Aorta (tissue), 5 donors: Measurements from ENCODE around the gene NUDT4. TPM values are rescaled to one million over a fixed set of nuclear protein-coding genes. Genes with fewer than 3 reads are reported as not detected.

Experiments used
- ATAC-seq: fragments of 200-7000 bp; cut with Tn5 transposase; one replicate; pipeline ENCODE4 v1.9.1; 2022; ENCODE audit warnings: moderate library complexity; ENCODE audit not compliant: low FRiP score
- DNase-seq, 2 donors: peaks; one replicate each; pipeline ENCODE4 v3.0.0-alpha.2; 2020
- H3K27ac ChIP-seq, 2 donors: one replicate each; pipeline ENCODE4 v1.5.1; 2013; ENCODE audit warnings: low read length in 2 of 2, mild to moderate bottlenecking in 2 of 2, moderate library complexity in 2 of 2, control low read depth in 1 of 2, inconsistent platforms in 1 of 2, low read depth in 1 of 2
- H3K27me3 ChIP-seq, 2 donors: one replicate each; pipeline ENCODE4 v1.6.1; 2013; ENCODE audit warnings: control low read depth in 1 of 2, low read length in 1 of 2, mild to moderate bottlenecking in 1 of 2, moderate library complexity in 1 of 2; ENCODE audit not compliant: insufficient read depth in 2 of 2, control insufficient read depth in 1 of 2
- H3K36me3 ChIP-seq, 2 donors: one replicate each; pipeline ENCODE4 v1.6.1; 2013; ENCODE audit warnings: control low read depth in 1 of 2, low read length in 1 of 2, mild to moderate bottlenecking in 1 of 2; ENCODE audit not compliant: insufficient read depth in 2 of 2, control insufficient read depth in 1 of 2
- H3K4me1 ChIP-seq, 2 donors: one replicate each; pipeline ENCODE4 v1.6.1; 2013; ENCODE audit warnings: low read length in 2 of 2, control low read depth in 1 of 2, mild to moderate bottlenecking in 1 of 2, moderate library complexity in 1 of 2; ENCODE audit not compliant: insufficient read depth in 2 of 2, control insufficient read depth in 1 of 2
- H3K4me3 ChIP-seq, 2 donors: one replicate each; pipeline ENCODE4 v1.5.1; 2013; ENCODE audit warnings: low read length in 2 of 2, control low read depth in 1 of 2, mild to moderate bottlenecking in 1 of 2
- H3K9me3 ChIP-seq: one replicate; pipeline ENCODE4 v1.6.1; 2013; ENCODE audit warnings: mild to moderate bottlenecking, low read length; ENCODE audit not compliant: control insufficient read depth
- WGBS, 2 donors: extraction: QIAGEN DNeasy Blood & Tissue Kit; methylation state at CpG; one replicate each; pipeline ENCODE4 v1.1.7; 2013; 5-methylcytosine and 5-hydroxymethylcytosine counted together
- intact Hi-C, 2 donors: fragments of 100-400 bp; cut with DNase I; formaldehyde crosslinking; loops; one replicate each; pipeline versions ENCODE4 v1.14.2 to v1.15.0; 2022
- polyA plus RNA-seq, 2 donors: library from polyadenylated mRNA; stranded (reverse); fragments of 200-250 nt; gene quantifications; one replicate each; pipeline ENCODE4 v1.2.3, GENCODE V29; 2013
- total RNA-seq, 2 donors: library from RNA; stranded (reverse); fragmentation: NEBNext Ultra II Directional; extraction: Animal tissue kit (Norgen Biotek cat#: 25700); gene quantifications; one replicate each; pipeline ENCODE4 v1.2.1, GENCODE V29; 2021
- donor health status: healthy with polysubstance abuse.
- donor health status: Bipolar disorder and iron deficiency.
- donor health status: DM: no; HTN: no; CAD: no.
- donor health status: DM: no; HTN: no; CAD: no.
- donor health status: DM: yes; HTN: yes; CAD: no.

The NUDT4 gene
- total and polyA plus RNA-seq, 4 donors = 47.3 to 101 (median 65.6) TPM

GRCh38 chr12:93440043-93440835 lies 62.5 kb downstream of the NUDT4 start:
- H3K9me3 ChIP-seq = no peaks in the 10 kb centered on the region
- H3K27me3 ChIP-seq = no peaks in the 10 kb centered on the region
- no peak overlapping the region for H3K27ac ChIP-seq
- H3K4me1 ChIP-seq = peaks cover 2 to 3% of the 10 kb centered on the region in 2 donors
- intact Hi-C loops = no loop called here
- H3K36me3 ChIP-seq = no peaks in the 10 kb centered on the region
- WGBS, 2 donors = 23 to 25% methylated on average over 12 of the region's 12 CpGs
- DNase-seq (no peak), ATAC-seq (no peak)
- peak overlapping the region; percentile 69 to 99 for H3K4me3 ChIP-seq

GRCh38 chr12:93441081-93441616 lies 63.4 kb downstream of the NUDT4 start:
- Histone ChIP-seq H3K4me1 (peaks cover 1 to 2% of the 10 kb centered on the region in 2 donors), H3K36me3 (no peaks in the 10 kb centered on the region), H3K4me3 (peak overlapping the region; percentile 69 to 99), H3K27ac (peak overlapping the region; percentile 61 to 91), H3K9me3 (no peaks in the 10 kb centered on the region), H3K27me3 (no peaks in the 10 kb centered on the region)
- ATAC-seq = peak; percentile 16
- peak; percentile 61 to 85 for DNase-seq
- WGBS, 2 donors = 0 to 1% methylated on average over 21 to 55 of the region's 55 CpGs
- intact Hi-C loops = no loop called here

DNA sequence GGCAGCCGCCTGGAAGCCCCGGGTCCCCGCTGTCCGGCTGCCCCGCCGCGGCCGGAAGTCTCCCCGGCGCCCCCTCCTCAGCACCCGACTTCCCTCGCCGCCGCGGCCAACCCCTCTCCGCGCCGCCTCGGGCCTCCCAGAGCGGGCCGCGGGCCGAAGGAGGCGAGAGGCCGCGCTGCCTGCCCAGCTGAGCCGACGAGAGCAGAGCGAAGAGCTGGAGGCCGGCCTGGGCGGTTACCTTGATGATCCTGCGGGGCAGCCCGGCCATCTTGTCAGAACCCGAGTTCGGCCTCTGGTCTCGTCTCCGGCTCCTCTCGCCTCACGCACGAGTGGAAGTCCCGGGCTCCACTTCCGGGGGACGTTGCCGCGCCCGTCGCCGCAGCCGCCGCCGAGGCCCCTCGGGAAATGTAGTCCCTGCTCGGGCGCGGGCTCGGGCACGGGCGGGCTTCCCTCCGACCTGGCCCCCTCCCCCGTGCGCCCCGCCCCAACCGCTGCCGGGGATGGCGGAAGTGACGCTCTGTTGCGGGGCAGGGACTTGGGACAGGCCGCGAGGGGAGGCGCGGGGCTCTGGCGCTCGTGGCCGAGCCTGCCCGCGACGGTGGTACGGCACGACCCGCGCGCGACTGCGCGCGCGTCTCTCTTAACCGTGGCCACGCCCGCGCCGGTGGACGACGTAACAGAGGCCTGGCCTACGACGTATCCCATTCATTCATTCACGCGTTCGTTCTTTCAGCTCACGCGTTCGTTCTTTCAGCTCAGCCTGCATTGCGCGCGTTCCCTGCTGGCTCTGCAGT lies 64.1 kb downstream of the NUDT4 start, which contains the start of gene UBE2N:
Gene UBE2N, minus strand, starts transcription at position 331 of the 794 bp plus-strand sequence. Its CDS starts 63 bp downstream, at position 268.
- 0 to 1% methylated on average over 84 to 105 of the region's 105 CpGs for WGBS, 2 donors
- intact Hi-C loops = no loop called here
- Histone ChIP-seq H3K4me1 (peaks cover 0 to 2% of the 10 kb centered on the region in 2 donors), H3K27ac (peak within 1 kb of the TSS; percentile 66 to 91), H3K4me3 (peak within 1 kb of the TSS; percentile 72 to 99), H3K9me3 (no peaks in the 10 kb centered on the region), H3K27me3 (no peaks in the 10 kb centered on the region), H3K36me3 (no peaks in the 10 kb centered on the region)
- DNase-seq = peak; percentile 98 to 99
- ATAC-seq = peak; percentile 97

DNA sequence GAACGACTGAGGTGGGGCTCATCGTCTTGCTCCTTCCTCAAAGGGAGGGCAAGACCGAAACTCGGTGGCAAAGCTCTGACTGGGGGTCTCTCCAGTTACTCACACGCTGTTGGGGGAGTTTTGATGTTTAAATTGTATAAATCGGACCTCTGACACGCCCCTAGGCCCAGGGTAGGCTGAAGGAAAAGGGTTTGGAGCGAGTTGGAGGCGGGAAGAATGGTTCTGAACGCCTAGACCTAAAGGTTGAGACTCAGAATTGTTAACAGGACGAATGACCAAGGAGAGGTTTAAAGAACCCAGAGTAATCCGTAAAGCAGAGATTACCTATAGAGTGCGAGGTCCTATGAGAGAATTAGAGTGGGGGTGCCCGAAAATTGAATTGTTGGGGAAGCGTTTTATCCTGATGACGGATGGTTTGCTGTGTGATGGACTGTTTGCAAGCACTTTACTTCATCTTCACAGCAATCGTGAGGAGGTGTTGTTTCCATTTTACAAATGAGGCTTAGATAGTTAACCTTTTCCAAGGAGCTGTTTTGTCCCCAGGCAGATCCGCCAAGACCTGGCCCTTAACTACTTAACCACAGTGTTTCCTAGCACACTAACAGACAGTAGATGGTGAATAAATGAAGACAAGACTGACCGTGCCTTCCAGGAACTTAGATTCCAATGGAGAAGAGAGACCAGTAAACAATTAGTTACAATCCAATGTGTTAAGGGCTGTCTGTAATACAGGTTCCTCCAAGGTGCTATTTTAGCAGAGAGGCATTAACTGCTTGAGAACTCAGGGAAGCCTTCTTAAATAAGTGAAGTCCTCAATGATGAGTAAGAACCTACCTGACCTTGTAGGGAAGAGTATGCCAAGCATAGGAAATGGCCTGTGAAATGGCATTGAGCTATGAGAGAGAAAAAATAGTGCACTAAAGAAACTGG lies 65.0 kb downstream of the NUDT4 start:
- ATAC-seq (no peak), DNase-seq (no peak)
- Histone ChIP-seq H3K4me3 (peak overlapping the region; percentile 72 to 99), H3K9me3 (no peaks in the 10 kb centered on the region), H3K36me3 (no peaks in the 10 kb centered on the region), H3K27me3 (no peaks in the 10 kb centered on the region), H3K27ac (peak overlapping the region in 1 of 2 donors; percentile 66), H3K4me1 (peaks cover 0 to 2% of the 10 kb centered on the region in 2 donors)
- intact Hi-C loops = no loop called here
- 3 to 4% methylated on average over 19 of the region's 19 CpGs for WGBS, 2 donors

DNA sequence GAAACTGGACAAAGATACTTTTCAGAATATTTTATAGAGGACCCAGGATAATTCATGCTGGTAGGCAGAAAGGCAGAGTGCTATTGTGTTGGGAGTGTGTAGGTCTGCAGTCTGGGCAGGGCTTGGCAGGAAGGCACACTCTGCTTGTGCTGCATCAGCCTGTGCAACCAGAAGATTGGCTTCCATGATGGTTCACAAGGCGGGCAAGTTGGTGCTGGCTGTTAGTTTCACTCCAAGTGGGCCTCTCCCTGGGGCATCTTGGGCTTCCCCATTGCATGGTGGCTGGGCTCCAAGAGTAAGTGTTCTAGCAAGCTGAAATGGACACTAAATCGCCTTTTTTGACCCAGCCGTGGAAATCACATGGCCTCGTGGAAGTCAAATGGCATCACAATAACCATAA lies 65.9 kb downstream of the NUDT4 start:
- intact Hi-C loops = no loop called here
- 96 to 98% methylated on average over 4 of the region's 4 CpGs for WGBS, 2 donors
- peaks cover 0 to 2% of the 10 kb centered on the region in 2 donors for H3K4me1 ChIP-seq

DNA sequence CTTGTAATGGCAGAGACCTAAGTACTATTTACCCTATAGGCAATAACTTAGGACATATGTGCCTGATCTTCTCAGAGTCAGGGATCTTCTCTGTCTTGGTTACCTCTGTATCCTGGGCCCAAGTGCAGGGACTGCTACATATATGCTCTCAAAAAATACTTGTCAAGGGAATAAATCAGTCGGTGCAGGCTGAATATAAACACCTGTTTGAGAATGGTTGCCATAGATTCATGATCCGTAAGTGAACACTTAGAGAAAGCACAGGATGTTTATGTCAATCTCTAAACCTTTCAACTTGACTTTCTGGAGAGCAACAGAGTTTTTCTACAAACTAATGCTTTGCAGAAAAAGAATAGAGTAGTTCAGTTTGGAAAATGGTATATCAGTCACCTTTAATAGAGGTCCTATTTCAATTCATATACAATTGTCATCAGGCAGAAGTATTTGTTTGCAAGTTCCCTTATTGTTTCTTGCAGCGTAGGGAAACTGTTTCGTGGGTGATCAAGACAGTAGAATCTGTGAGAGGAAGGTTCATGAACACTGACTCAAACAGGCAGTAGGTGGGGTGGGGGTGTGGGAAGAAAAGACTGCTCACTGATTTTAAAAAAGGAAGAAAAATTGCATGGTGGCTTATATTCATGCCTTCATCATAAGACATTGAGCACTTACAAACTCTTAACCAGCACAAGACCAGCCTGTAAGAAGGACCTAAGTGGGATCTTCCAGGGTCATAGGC lies 70.0 kb downstream of the NUDT4 start:
- Histone ChIP-seq H3K27me3 (no peaks in the 10 kb centered on the region), H3K4me1 (peaks cover 0 to under 1% of the 10 kb centered on the region in 2 donors), H3K36me3 (no peaks in the 10 kb centered on the region), H3K9me3 (no peaks in the 10 kb centered on the region), H3K4me3 (no peak overlapping the region), H3K27ac (no peak overlapping the region)
- ATAC-seq = no peak
- DNase-seq = no peak
- WGBS, 2 donors = 83% methylated on average over 4 of the region's 4 CpGs
- intact Hi-C loops = no loop called here

More for the DNA sequence above, 65.9 kb downstream of the NUDT4 start:
- no peaks in the 10 kb centered on the region for H3K36me3 ChIP-seq
- H3K4me3 ChIP-seq = no peak overlapping the region
- no peaks in the 10 kb centered on the region for H3K9me3 ChIP-seq
- DNase-seq (no peak), ATAC-seq (no peak)
- H3K27me3 ChIP-seq = no peaks in the 10 kb centered on the region
- no peak overlapping the region for H3K27ac ChIP-seq

DNA sequence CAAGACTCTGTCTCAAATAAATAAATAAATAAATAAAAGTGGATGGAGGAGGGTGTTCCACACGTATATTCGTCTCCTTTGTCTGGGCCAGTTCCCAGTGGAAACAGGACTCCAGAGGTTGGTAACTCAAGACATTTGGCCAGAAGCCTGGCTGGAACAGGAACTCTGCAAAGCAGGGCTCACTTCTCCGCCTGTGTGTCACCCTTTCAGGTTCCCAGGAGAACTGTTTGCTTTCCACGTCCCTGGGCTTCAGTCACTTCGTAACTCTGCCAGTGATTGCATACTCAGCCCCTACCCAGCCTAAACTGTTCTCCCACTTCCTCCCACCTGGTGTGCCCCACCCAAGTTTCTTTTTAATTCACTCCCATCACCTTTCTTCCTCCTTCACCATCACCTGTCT lies 71.1 kb downstream of the NUDT4 start:
- H3K27ac ChIP-seq = no peak overlapping the region
- 12 to 18% methylated on average over 5 of the region's 5 CpGs for WGBS, 2 donors
- H3K9me3 ChIP-seq = no peaks in the 10 kb centered on the region
- H3K27me3 ChIP-seq = no peaks in the 10 kb centered on the region
- DNase-seq = no peak
- H3K36me3 ChIP-seq = no peaks in the 10 kb centered on the region
- no peaks in the 10 kb centered on the region for H3K4me1 ChIP-seq
- ATAC-seq = no peak
- H3K4me3 ChIP-seq = no peak overlapping the region
- intact Hi-C loops = no loop called here
